Left ventricle myocardium inferior (tissue), 1 donor: Measurements from ENCODE around the gene LRRC74B. TPM values are rescaled to one million over a fixed set of nuclear protein-coding genes. Genes with fewer than 3 reads are reported as not detected.

Source experiments
- DNase-seq: peaks from one replicate; pipeline ENCODE4 v3.0.0-alpha.2; 2020
- H3K27ac ChIP-seq: fragments of 200-600 bp; replicated peaks from 2 replicates; pipeline ENCODE4 v1.8.0; 2021
- H3K27me3 ChIP-seq: fragments of 200-600 bp; 2 replicates; pipeline ENCODE4 v1.8.0; 2021; ENCODE audit warnings: low read depth
- H3K36me3 ChIP-seq: fragments of 200-600 bp; 2 replicates; pipeline ENCODE4 v1.8.0; 2021
- H3K4me1 ChIP-seq: fragments of 200-600 bp; 2 replicates; pipeline ENCODE4 v1.8.0; 2021
- H3K4me3 ChIP-seq: fragments of 200-600 bp; 2 replicates; pipeline ENCODE4 v1.8.0; 2021; ENCODE audit warnings: mild to moderate bottlenecking, moderate library complexity
- H3K9me3 ChIP-seq: fragments of 200-600 bp; replicated peaks from 2 replicates; pipeline ENCODE4 v1.8.0; 2021
- intact Hi-C: fragments of 100-400 bp; cut with micrococcal nuclease; formaldehyde crosslinking; loops from one replicate; pipeline ENCODE4 v1.11.0; 2022
- long read RNA-seq: library from polyadenylated mRNA; unstranded; transcript quantifications from one replicate; pipeline ENCODE4 v2.0.0, GENCODE V29; 2021
- total RNA-seq: library from RNA; stranded (reverse); fragmentation: NEBNext Ultra II Directional; extraction: Animal tissue kit (Norgen Biotek cat#: 25700); gene quantifications from one replicate; pipeline ENCODE4 v1.2.1, GENCODE V29; 2021
- TF ChIP-seq, protein P1 (sequence below): fragments of 200-600 bp; IDR thresholded peaks from 2 replicates; pipeline ENCODE4 v1.8.0; 2021; ENCODE audit warnings: antibody characterized with exemption, mild to moderate bottlenecking, borderline replicate concordance
- donor health status: DM: no; HTN: yes; CAD: no; lungs with severe emphysema.

Gene LRRC74B, protein sequence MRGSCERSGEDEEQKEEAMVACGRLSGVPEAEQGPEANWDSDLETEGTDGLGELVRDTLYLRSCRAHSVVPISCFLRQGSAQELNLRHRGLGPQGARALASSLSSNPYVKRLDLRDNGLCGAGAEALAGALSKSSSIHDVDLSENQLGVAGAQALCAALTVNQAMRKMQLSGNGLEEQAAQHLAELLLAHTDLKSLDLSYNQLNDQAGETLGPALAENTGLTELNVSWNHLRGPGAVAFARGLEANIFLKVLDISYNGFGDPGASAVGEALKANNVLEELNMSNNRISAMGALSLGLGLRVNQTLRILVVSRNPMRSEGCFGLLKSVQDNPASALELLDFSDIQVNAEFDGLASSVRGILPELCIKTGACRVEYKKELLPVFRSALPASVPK
- total RNA-seq: not detected
- long read RNA-seq: 0 reads

DNA sequence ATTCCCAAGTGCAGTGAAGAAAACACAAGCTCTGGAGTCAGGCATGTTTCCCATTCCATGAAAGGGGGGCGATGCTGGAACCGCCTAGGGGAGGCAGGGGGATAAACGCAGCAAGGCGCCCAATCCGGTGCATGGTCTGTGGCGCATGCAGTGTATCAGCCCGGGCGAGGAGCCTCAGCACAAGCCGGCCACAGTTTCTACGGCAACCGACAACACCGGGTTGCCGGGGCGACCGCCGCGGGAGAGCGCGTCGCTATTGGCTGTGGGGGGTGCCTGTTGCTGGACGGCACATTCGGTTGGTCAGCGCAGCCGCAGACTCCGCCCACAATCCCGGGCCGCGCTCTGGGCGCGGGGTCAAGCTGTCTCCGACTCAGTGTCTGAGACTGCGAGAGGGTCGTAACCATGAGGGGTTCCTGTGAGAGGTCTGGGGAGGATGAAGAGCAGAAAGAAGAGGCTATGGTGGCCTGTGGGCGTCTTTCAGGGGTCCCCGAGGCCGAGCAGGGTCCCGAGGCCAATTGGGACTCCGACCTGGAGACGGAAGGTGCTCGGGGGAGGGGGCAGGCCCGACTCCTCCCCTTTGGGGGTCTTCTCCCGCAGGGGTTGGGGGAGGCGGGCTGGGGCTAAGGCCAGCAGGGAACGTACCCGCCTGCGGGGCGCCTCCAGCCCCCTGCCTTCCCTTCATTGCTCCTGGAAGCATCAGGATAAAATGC, at the start of gene LRRC74B:
TSS of gene LRRC74B (plus strand) at position 362 of the 710 bp plus-strand sequence. CDS start at position 403, 41 bp downstream.
- intact Hi-C loops: no loop called here

DNA sequence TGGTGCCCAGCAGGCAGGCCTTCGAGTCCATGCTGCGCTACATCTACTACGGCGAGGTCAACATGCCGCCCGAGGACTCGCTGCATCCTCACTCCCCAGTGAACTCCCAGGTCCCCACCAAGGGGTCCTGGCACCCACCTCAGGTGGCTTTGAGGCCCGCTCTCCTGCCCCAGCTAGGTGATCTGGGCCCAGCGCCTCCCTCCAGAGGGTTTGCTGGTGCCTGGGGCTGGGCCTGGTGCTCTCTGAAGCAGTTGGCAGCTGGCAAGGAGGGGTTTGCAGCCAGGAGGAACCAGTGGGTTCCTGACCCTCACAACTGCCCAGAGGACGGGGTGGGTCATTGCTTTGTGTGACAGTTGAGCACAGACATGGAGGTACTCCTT, 49.7 kb upstream of the LRRC74B start:
- no peak for DNase-seq
- H3K36me3 ChIP-seq: peaks cover 78% of the 10 kb centered on the region
- intact Hi-C loops: no loop called here
- no peaks in the 10 kb centered on the region for H3K27me3 ChIP-seq
- no peak overlapping the region for H3K27ac ChIP-seq
- H3K4me1 ChIP-seq: peaks cover 19% of the 10 kb centered on the region
- H3K9me3 ChIP-seq: no peaks in the 10 kb centered on the region
- H3K4me3 ChIP-seq: no peak overlapping the region
- TF ChIP-seq, protein P1, sequence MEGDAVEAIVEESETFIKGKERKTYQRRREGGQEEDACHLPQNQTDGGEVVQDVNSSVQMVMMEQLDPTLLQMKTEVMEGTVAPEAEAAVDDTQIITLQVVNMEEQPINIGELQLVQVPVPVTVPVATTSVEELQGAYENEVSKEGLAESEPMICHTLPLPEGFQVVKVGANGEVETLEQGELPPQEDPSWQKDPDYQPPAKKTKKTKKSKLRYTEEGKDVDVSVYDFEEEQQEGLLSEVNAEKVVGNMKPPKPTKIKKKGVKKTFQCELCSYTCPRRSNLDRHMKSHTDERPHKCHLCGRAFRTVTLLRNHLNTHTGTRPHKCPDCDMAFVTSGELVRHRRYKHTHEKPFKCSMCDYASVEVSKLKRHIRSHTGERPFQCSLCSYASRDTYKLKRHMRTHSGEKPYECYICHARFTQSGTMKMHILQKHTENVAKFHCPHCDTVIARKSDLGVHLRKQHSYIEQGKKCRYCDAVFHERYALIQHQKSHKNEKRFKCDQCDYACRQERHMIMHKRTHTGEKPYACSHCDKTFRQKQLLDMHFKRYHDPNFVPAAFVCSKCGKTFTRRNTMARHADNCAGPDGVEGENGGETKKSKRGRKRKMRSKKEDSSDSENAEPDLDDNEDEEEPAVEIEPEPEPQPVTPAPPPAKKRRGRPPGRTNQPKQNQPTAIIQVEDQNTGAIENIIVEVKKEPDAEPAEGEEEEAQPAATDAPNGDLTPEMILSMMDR: no peak

More for the DNA sequence above, at the start of gene LRRC74B:
- H3K9me3 ChIP-seq: no peaks in the 10 kb centered on the region
- H3K27me3 ChIP-seq: peaks cover 6% of the 10 kb centered on the region
- peak within 1 kb of the TSS; percentile 68 for H3K4me3 ChIP-seq
- no peak within 1 kb of the TSS for H3K27ac ChIP-seq
- H3K36me3 ChIP-seq: no peaks in the 10 kb centered on the region
- DNase-seq: peak; percentile 89
- H3K4me1 ChIP-seq: peaks cover 19% of the 10 kb centered on the region
- TF ChIP-seq, protein P1: no peak

DNA sequence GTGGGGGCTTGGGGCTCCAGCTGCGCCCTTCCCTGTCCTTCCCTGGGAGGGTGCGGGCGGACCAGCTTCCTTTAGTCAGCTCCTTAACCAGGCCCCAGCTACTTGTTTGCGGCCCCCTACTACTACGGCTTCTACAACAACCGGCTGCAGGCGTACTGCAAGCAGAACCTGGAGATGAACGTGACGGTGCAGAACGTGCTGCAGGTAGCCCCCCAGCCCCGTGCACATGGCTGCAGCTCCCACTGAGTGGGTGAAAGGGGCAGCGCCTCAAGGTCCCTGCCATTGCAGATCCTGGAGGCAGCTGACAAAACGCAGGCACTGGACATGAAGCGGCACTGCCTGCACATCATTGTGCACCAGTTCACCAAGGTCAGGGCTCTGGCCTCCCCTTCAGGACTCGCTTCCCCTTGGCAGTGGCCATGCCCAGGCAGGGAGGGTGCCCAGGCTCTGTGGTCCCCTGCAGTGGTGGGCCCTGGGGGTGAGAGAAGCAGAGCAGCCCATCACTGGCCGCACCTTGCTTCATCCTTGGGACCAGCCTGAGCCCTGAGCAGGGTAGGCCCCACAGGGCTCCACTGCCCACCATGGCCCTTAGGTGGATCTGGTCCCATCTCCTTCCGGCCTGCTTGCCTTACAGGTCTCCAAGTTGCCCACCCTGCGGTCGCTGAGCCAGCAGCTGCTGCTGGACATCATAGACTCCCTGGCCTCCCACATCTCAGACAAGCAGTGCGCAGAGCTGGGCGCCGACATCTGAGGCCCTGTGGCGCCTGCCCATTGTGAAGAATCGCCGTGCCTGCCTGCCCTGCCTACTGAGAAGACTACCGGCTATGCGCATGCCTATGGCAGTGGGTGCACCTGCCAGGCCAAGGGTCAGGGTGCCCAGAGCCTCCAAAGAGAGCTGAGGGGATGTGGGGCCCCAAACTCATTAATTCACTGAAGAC, 48.9 kb upstream of the LRRC74B start:
- Histone ChIP-seq H3K4me1 (peaks cover 26% of the 10 kb centered on the region), H3K9me3 (no peaks in the 10 kb centered on the region), H3K4me3 (no peak overlapping the region), H3K27me3 (no peaks in the 10 kb centered on the region), H3K27ac (no peak overlapping the region), H3K36me3 (peaks cover 70% of the 10 kb centered on the region)
- no peak for DNase-seq
- TF ChIP-seq, protein P1: no peak
- intact Hi-C loops: no loop called here

DNA sequence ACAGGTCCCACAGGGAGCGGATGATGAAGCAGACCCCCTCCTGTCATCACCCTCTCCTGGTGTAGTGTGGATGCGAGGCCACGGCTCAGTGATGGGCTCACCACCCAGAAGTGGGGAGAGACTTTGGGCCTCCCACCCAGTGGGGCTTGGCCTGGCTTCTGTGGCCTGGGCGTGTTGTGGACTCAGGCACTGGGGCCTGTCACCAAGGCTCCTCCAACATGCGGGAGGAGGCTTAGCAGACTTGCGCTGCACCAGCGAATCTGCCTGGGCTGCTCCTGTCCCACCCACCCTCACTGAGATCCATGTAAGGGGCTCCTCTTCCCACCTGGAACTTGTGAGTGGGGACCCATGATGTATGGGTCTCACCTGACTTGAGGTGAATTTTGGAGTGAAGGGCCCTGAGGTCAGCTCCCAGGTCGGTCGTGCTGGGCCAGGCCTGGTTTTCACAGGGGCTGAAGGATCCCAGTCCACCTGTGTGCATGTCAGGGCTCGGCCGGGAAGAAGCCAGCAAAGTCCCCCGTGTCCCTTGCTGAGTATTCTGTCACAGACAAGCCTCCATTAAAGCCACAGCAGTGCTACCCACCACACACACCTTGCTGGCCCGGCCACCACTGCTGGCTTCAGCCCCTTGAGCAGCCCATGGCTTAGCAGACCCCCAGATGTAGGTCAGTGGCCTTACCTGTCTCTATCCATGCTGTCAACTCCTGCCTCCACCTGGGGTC, 48.0 kb upstream of the LRRC74B start:
- intact Hi-C loops: no loop called here
- H3K36me3 ChIP-seq: peaks cover 61% of the 10 kb centered on the region
- H3K27me3 ChIP-seq: no peaks in the 10 kb centered on the region
- H3K4me3 ChIP-seq: no peak overlapping the region
- TF ChIP-seq, protein P1: no peak
- H3K27ac ChIP-seq: no peak overlapping the region
- no peaks in the 10 kb centered on the region for H3K9me3 ChIP-seq
- no peak for DNase-seq
- H3K4me1 ChIP-seq: peaks cover 35% of the 10 kb centered on the region
